Small intestine (tissue), 7 donors: ENCODE data around the gene HTATSF1. TPM values are rescaled to one million over a fixed set of nuclear protein-coding genes. Genes with fewer than 3 reads are reported as not detected.
A peak's percentile ranks its signal among the peaks of the same experiment; 100 is the strongest.

Source experiments
- DNase-seq, 2 donors: peaks; one replicate each; pipeline versions ENCODE4 v3.0.0 to v3.0.0-alpha.2; 2013
- FAIRE-seq: peaks from 2 replicates; lab custom pipeline; 2012; peaks lifted over from hg19 to GRCh38; lab: Jason Lieb, UNC
- H3K27ac ChIP-seq, 3 donors: one replicate each; pipeline ENCODE4 v1.5.1; 2013; ENCODE audit warnings: low read length in 2 of 3, mild to moderate bottlenecking in 2 of 3, control low read depth in 1 of 3, inconsistent platforms in 1 of 3, low read depth in 1 of 3, moderate library complexity in 1 of 3
- H3K27me3 ChIP-seq, 3 donors: one replicate each; pipeline ENCODE4 v1.6.1; 2013; ENCODE audit warnings: low read length in 3 of 3, inconsistent platforms in 1 of 3; ENCODE audit not compliant: control insufficient read depth in 3 of 3, insufficient read depth in 3 of 3
- H3K36me3 ChIP-seq, 3 donors: one replicate each; pipeline ENCODE4 v1.6.1; 2013; ENCODE audit warnings: low read length in 3 of 3, inconsistent platforms in 1 of 3, low read depth in 1 of 3, mild to moderate bottlenecking in 1 of 3, moderate library complexity in 1 of 3; ENCODE audit not compliant: control insufficient read depth in 3 of 3, insufficient read depth in 2 of 3
- H3K4me1 ChIP-seq, 3 donors: one replicate each; pipeline ENCODE4 v1.6.1; 2013; ENCODE audit warnings: low read length in 2 of 3, inconsistent platforms in 1 of 3, low read depth in 1 of 3, mild to moderate bottlenecking in 1 of 3, moderate library complexity in 1 of 3; ENCODE audit not compliant: control insufficient read depth in 3 of 3, insufficient read depth in 2 of 3
- H3K4me3 ChIP-seq, 3 donors: one replicate each; pipeline ENCODE4 v1.5.1; 2013; ENCODE audit warnings: low read length in 3 of 3, control low read depth in 1 of 3, inconsistent platforms in 1 of 3, low read depth in 1 of 3, mild to moderate bottlenecking in 1 of 3, moderate library complexity in 1 of 3
- H3K9me3 ChIP-seq, 2 donors: one replicate each; pipeline ENCODE4 v1.6.1; 2013; ENCODE audit warnings: low read depth in 1 of 2, low read length in 1 of 2; ENCODE audit not compliant: control insufficient read depth in 2 of 2, insufficient read depth in 1 of 2
- WGBS, 3 donors: extraction: QIAGEN DNeasy Blood & Tissue Kit; methylation state at CpG; one replicate each; pipeline ENCODE4 v1.1.7; 2013; 5-methylcytosine and 5-hydroxymethylcytosine counted together
- polyA plus RNA-seq, 4 donors: library from polyadenylated mRNA; stranded (reverse) in 3 of 4; unstranded in 1 of 4; fragments of 200-250 nt in 3 of 4; fragments of 120-200 nt in 1 of 4; gene quantifications; one replicate each; pipeline versions ENCODE4 v1.2.1 to v1.2.3, GENCODE V29; 2013
- donor health status: healthy with polysubstance abuse.
- donor health status: control.
- donor health status: control.
- donor health status: Bipolar disorder and iron deficiency.
- donor health status: healthy.

Gene HTATSF1
- polyA plus RNA-seq, 4 donors = 27.0 to 52.5 (median 33.7) TPM

GRCh38 chrX:136540226-136540625 lies 42.8 kb downstream of the HTATSF1 start:
- no peaks in the 10 kb centered on the region for H3K27me3 ChIP-seq
- 65 to 84% (median 74%) methylated on average over 5 of the region's 5 CpGs for WGBS, 3 donors
- H3K9me3 ChIP-seq = no peaks in the 10 kb centered on the region
- FAIRE-seq (no peak), DNase-seq (no peak)
- H3K4me1 ChIP-seq = no peaks in the 10 kb centered on the region
- H3K27ac ChIP-seq = no peak overlapping the region
- H3K4me3 ChIP-seq = no peak overlapping the region
- no peaks in the 10 kb centered on the region for H3K36me3 ChIP-seq

GRCh38 chrX:136541294-136541693 lies 43.9 kb downstream of the HTATSF1 start:
- no peaks in the 10 kb centered on the region for H3K36me3 ChIP-seq
- no peak overlapping the region for H3K4me3 ChIP-seq
- WGBS, 3 donors = 62 to 77% (median 74%) methylated on average over 3 of the region's 3 CpGs
- H3K4me1 ChIP-seq = no peaks in the 10 kb centered on the region
- no peak for FAIRE-seq
- no peak overlapping the region for H3K27ac ChIP-seq
- H3K9me3 ChIP-seq = no peaks in the 10 kb centered on the region
- H3K27me3 ChIP-seq = no peaks in the 10 kb centered on the region
- no peak for DNase-seq

- H3K27ac ChIP-seq = no peak overlapping the region
- DNase-seq (no peak), FAIRE-seq (no peak)
- no peak overlapping the region for H3K4me3 ChIP-seq
- no peaks in the 10 kb centered on the region for H3K4me1 ChIP-seq
- no peaks in the 10 kb centered on the region for H3K27me3 ChIP-seq
- no peaks in the 10 kb centered on the region for H3K36me3 ChIP-seq
- 58 to 71% (median 68%) methylated on average over 7 of the region's 7 CpGs for WGBS, 3 donors
- no peaks in the 10 kb centered on the region for H3K9me3 ChIP-seq
Measured at GRCh38 chrX:136542281-136542680, 44.9 kb downstream of the HTATSF1 start.

GRCh38 chrX:136546371-136546781 lies 49.0 kb downstream of the HTATSF1 start:
- Histone ChIP-seq H3K27me3 (no peaks in the 10 kb centered on the region), H3K36me3 (no peaks in the 10 kb centered on the region), H3K4me3 (no peak overlapping the region), H3K4me1 (no peaks in the 10 kb centered on the region), H3K27ac (no peak overlapping the region), H3K9me3 (no peaks in the 10 kb centered on the region)
- WGBS, 3 donors = 77 to 85% (median 82%) methylated on average over 3 of the region's 3 CpGs
- FAIRE-seq = no peak
- DNase-seq = peak in 1 of 2 donors; percentile 0

- Histone ChIP-seq H3K4me3 (no peak overlapping the region), H3K27me3 (no peaks in the 10 kb centered on the region), H3K36me3 (no peaks in the 10 kb centered on the region), H3K9me3 (no peaks in the 10 kb centered on the region), H3K27ac (no peak overlapping the region), H3K4me1 (no peaks in the 10 kb centered on the region)
- DNase-seq (no peak), FAIRE-seq (no peak)
- 78 to 83% (median 80%) methylated on average over 5 of the region's 5 CpGs for WGBS, 3 donors
Measured at GRCh38 chrX:136549226-136549625, 51.8 kb downstream of the HTATSF1 start.

- H3K36me3 ChIP-seq = no peaks in the 10 kb centered on the region
- H3K9me3 ChIP-seq = no peaks in the 10 kb centered on the region
- FAIRE-seq = no peak
- H3K4me3 ChIP-seq = no peak overlapping the region
- WGBS, 3 donors = 59 to 92% (median 68%) methylated on average over 1 of the region's 1 CpG
- H3K27me3 ChIP-seq = no peaks in the 10 kb centered on the region
- H3K27ac ChIP-seq = no peak overlapping the region
- H3K4me1 ChIP-seq = no peaks in the 10 kb centered on the region
- DNase-seq = no peak
Measured at GRCh38 chrX:136551410-136551809, 54.0 kb downstream of the HTATSF1 start.

- Histone ChIP-seq H3K27me3 (no peaks in the 10 kb centered on the region), H3K36me3 (no peaks in the 10 kb centered on the region), H3K4me1 (no peaks in the 10 kb centered on the region), H3K27ac (no peak overlapping the region), H3K4me3 (no peak overlapping the region), H3K9me3 (no peaks in the 10 kb centered on the region)
- FAIRE-seq = no peak
- WGBS, 3 donors = 51 to 83% (median 65%) methylated on average over 2 of the region's 2 CpGs
- DNase-seq = no peak
Measured at GRCh38 chrX:136555694-136556093, 58.3 kb downstream of the HTATSF1 start.

Other genes starting within 250 kb of the HTATSF1 start
- 1 to 10 TPM in 2 of 4 donors, under 1 TPM in 1, not detected in 1; 0.81 to 3.0 (median 2.7) TPM for gene MAP7D3, start 246.2 kb upstream of the HTATSF1 start, polyA plus RNA-seq
- gene ADGRG4, start 196.6 kb upstream of the HTATSF1 start, polyA plus RNA-seq = 1 to 10 TPM in 1 of 4 donors, under 1 TPM in 3; 0.43 to 2.7 (median 0.63) TPM
- gene BRS3, start 9.6 kb upstream of the HTATSF1 start, polyA plus RNA-seq = not detected
- not detected for gene VGLL1, start 34.6 kb downstream of the HTATSF1 start, polyA plus RNA-seq
- gene CD40LG, start 150.6 kb downstream of the HTATSF1 start, polyA plus RNA-seq = under 1 TPM in 3 of 4 donors, not detected in 1; 0.34 to 0.97 (median 0.45) TPM